ENCODE results near the gene DDN.
A peak's percentile ranks its signal among the peaks of the same experiment; 100 is the strongest.

DDN gene

GRCh38 chr12:48967991-48968390 is 31.2 kb downstream of the DDN start:
- Histone ChIP-seq H3K9ac (ENCODE audit: low read depth, low read length) (no peak overlapping the region), H3K27ac (ENCODE audit: low read length) (no peak overlapping the region)

GRCh38 chr12:48966177-48966895 is 32.8 kb downstream of the DDN start:
- Histone ChIP-seq H3K9ac (ENCODE audit: low read depth, low read length) (no peak overlapping the region), H3K4me1 (ENCODE audit: insufficient read depth, low read length) (peaks cover 43% of the 10 kb centered on the region), H3K27me3 (ENCODE audit: insufficient read depth, low read length) (peaks cover 58% of the 10 kb centered on the region), H3K9me3 (ENCODE audit: insufficient read depth, low read depth, low read length) (no peaks in the 10 kb centered on the region), H3K4me3 (ENCODE audit: low read length) (no peak overlapping the region), H3K36me3 (ENCODE audit: insufficient read depth, low read depth, low read length) (no peaks in the 10 kb centered on the region), H3K27ac (ENCODE audit: low read length) (no peak overlapping the region)

More at GRCh38 chr12:48967991-48968390, 31.2 kb downstream of the DDN start:
- Histone ChIP-seq H3K27me3 (ENCODE audit: insufficient read depth, low read length) (peaks cover 75% of the 10 kb centered on the region), H3K36me3 (ENCODE audit: insufficient read depth, low read depth, low read length) (no peaks in the 10 kb centered on the region), H3K4me1 (ENCODE audit: insufficient read depth, low read length) (peaks cover 43% of the 10 kb centered on the region), H3K9me3 (ENCODE audit: insufficient read depth, low read depth, low read length) (peaks cover 3% of the 10 kb centered on the region; the same call in 1 of the 2 replicates), H3K4me3 (ENCODE audit: low read length) (peak overlapping the region; percentile 65; the same call in 1 of the 2 replicates)

- H3K27me3 ChIP-seq (ENCODE audit: insufficient read depth, low read length): peaks cover 49% of the 10 kb centered on the region
- peak overlapping the region; percentile 23; the same call in 1 of the 2 replicates for H3K4me3 ChIP-seq (ENCODE audit: low read length)
- H3K9ac ChIP-seq (ENCODE audit: low read depth, low read length): peak overlapping the region; percentile 5; the same call in 1 of the 2 replicates
- H3K36me3 ChIP-seq (ENCODE audit: insufficient read depth, low read depth, low read length): no peaks in the 10 kb centered on the region
- peaks cover 37% of the 10 kb centered on the region for H3K4me1 ChIP-seq (ENCODE audit: insufficient read depth, low read length)
- no peaks in the 10 kb centered on the region for H3K9me3 ChIP-seq (ENCODE audit: insufficient read depth, low read depth, low read length)
- H3K27ac ChIP-seq (ENCODE audit: low read length): peak overlapping the region; percentile 3
Measured at GRCh38 chr12:48965298-48965838, 33.8 kb downstream of the DDN start.

DNA sequence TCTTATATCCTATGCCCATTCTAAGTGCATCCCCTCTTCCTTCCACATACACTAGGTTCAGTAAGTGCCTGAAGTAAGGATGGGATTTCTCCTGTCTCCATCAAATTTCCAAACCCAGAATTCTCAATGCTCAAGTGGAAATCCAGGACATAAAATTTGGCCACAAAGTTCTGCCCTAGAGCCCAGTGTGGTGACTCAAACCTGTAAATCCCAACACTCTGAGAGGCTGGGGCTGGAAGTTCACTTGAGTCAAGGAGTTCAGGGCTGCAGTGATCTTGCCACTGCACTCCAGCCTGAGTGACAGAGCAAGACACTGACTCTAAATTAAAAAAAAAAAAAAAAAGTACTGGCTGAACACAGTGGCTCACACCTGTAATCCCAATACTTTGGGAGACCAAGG is 37.4 kb downstream of the DDN start:
- H3K4me3 ChIP-seq (ENCODE audit: low read length): no peak overlapping the region
- no peaks in the 10 kb centered on the region for H3K36me3 ChIP-seq (ENCODE audit: insufficient read depth, low read depth, low read length)
- peaks cover 20% of the 10 kb centered on the region for H3K4me1 ChIP-seq (ENCODE audit: insufficient read depth, low read length)

DNA sequence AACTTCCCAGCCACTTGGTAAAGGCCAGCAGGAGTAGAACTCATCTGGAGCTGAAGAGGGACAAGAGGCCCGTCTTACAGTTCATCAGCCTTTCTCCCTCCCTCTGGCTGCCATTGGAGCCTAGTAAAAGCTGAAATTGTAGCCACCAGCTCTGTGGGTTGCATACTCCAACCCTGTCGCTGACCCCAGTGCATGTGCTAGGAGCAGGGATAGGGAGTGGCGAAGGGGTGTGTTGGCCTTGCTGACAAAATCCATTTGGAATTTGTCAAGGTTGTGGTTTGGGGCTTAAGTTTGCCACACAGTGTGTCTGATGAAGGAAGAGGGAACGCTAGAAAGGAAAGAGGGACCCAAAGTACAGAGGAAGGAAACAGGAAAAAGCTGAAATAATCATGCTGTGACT is 37.8 kb downstream of the DDN start:
- peaks cover 20% of the 10 kb centered on the region for H3K4me1 ChIP-seq (ENCODE audit: insufficient read depth, low read length)
- H3K27ac ChIP-seq (ENCODE audit: low read length): no peak overlapping the region
- H3K27me3 ChIP-seq (ENCODE audit: insufficient read depth, low read length): peaks cover 9% of the 10 kb centered on the region; the same call in 1 of the 2 replicates

More for the DNA sequence above, 37.4 kb downstream of the DDN start:
- Histone ChIP-seq H3K9me3 (ENCODE audit: insufficient read depth, low read depth, low read length) (no peaks in the 10 kb centered on the region), H3K9ac (ENCODE audit: low read depth, low read length) (no peak overlapping the region), H3K27me3 (ENCODE audit: insufficient read depth, low read length) (peaks cover 14% of the 10 kb centered on the region), H3K27ac (ENCODE audit: low read length) (no peak overlapping the region)

DNA sequence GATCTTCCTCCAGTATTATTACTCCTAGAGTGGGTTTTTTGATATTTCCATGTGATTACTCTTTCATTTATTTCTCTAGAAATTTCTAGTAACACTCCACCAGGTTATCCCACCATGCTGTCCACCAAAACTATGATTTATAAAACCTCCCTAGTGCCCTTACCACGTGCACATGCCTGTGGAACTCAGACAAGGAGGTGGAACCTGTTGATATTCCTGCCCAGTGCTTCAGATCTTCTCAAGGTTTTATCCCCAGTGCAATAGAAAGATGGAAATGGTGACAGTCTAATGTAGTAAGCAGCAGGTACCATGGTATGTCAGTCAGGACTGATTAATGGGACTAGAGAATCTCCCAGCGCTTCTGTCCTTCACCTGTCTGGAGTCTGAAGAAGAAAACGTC is 38.3 kb downstream of the DDN start:
- H3K27ac ChIP-seq (ENCODE audit: low read length): no peak overlapping the region
- H3K36me3 ChIP-seq (ENCODE audit: insufficient read depth, low read depth, low read length): peaks cover under 1% of the 10 kb centered on the region; the same call in 1 of the 2 replicates

More for the DNA sequence above, 37.8 kb downstream of the DDN start:
- H3K9me3 ChIP-seq (ENCODE audit: insufficient read depth, low read depth, low read length): no peaks in the 10 kb centered on the region
- no peaks in the 10 kb centered on the region for H3K36me3 ChIP-seq (ENCODE audit: insufficient read depth, low read depth, low read length)
- H3K9ac ChIP-seq (ENCODE audit: low read depth, low read length): no peak overlapping the region; the same call in 1 of the 2 replicates
- no peak overlapping the region for H3K4me3 ChIP-seq (ENCODE audit: low read length)

GRCh38 chr12:48958049-48958388 is 41.2 kb downstream of the DDN start:
- peaks cover 28% of the 10 kb centered on the region for H3K36me3 ChIP-seq (ENCODE audit: insufficient read depth, low read depth, low read length)
- H3K9ac ChIP-seq (ENCODE audit: low read depth, low read length): peak overlapping the region; percentile 94
- peak overlapping the region; percentile 66 for H3K27ac ChIP-seq (ENCODE audit: low read length)
- peak overlapping the region; percentile 83 for H3K4me3 ChIP-seq (ENCODE audit: low read length)
- no peaks in the 10 kb centered on the region for H3K9me3 ChIP-seq (ENCODE audit: insufficient read depth, low read depth, low read length)
- H3K27me3 ChIP-seq (ENCODE audit: insufficient read depth, low read length): no peaks in the 10 kb centered on the region
- peaks cover 14% of the 10 kb centered on the region; the same call in 1 of the 2 replicates for H3K4me1 ChIP-seq (ENCODE audit: insufficient read depth, low read length)

More for the DNA sequence above, 38.3 kb downstream of the DDN start:
- H3K4me3 ChIP-seq (ENCODE audit: low read length): no peak overlapping the region
- peaks cover 18% of the 10 kb centered on the region for H3K4me1 ChIP-seq (ENCODE audit: insufficient read depth, low read length)
- H3K9ac ChIP-seq (ENCODE audit: low read depth, low read length): no peak overlapping the region
- no peaks in the 10 kb centered on the region for H3K9me3 ChIP-seq (ENCODE audit: insufficient read depth, low read depth, low read length)
- peaks cover 4% of the 10 kb centered on the region; the same call in 1 of the 2 replicates for H3K27me3 ChIP-seq (ENCODE audit: insufficient read depth, low read length)

DNA sequence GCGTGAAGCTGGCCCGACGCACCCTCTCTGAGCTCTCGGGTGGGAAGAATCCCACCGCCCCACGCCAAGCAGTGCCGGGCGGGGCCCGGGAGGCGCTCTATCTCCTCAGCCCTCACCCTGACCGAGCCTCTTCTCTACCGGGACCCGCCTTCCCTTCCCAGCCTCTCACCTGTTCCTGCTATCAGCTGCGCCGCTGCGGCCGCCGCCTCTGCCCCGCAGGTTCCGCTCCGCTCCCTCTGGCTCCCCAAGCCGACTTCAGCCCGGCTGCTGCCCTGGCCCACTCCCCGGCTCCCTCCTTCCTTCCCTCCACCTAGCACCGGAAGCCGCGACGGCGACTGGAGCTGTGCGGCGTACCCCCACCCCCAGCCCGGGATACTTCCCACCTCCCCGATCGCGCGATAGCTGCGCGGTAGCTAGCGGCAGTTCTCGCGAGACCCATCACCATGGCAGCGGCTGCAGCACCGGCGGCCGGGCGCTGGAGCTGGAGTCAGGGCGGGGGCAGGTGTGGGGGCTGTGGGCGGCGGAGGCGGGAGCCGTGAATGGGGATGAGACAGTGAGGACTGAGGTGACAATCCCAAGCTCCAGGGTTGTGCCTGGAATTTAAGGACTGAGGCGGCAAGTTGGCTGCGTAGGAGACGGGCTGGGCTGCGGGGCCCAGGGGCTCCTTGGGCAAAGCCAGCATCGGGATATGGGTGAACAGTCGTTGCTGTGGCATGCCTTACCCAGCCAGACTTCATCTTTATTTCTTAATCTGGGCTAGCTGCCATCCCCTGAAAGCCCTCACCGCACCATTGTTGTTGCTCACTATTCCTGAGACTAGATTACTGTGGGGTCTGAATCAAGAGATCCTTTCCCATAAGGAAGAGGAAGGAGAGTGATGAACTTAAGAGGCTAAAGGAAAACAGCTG is 41.8 kb downstream of the DDN start, which contains the start of gene ARF3:
TSS of gene ARF3 (minus strand) at position 347 of the 908 bp plus-strand sequence. CDS start 16,392 bp downstream, outside the sequence.
- peaks cover 34% of the 10 kb centered on the region for H3K36me3 ChIP-seq (ENCODE audit: insufficient read depth, low read depth, low read length)
- H3K27me3 ChIP-seq (ENCODE audit: insufficient read depth, low read length): no peaks in the 10 kb centered on the region
- H3K4me3 ChIP-seq (ENCODE audit: low read length): peak within 1 kb of the TSS; percentile 83
- peak within 1 kb of the TSS; percentile 79 for H3K27ac ChIP-seq (ENCODE audit: low read length)
- H3K9ac ChIP-seq (ENCODE audit: low read depth, low read length): peak within 1 kb of the TSS; percentile 94
- H3K4me1 ChIP-seq (ENCODE audit: insufficient read depth, low read length): peaks cover 14% of the 10 kb centered on the region; the same call in 1 of the 2 replicates
- no peaks in the 10 kb centered on the region for H3K9me3 ChIP-seq (ENCODE audit: insufficient read depth, low read depth, low read length)

GRCh38 chr12:48956279-48957140 is 42.7 kb downstream of the DDN start:
- H3K4me1 ChIP-seq (ENCODE audit: insufficient read depth, low read length): peaks cover 14% of the 10 kb centered on the region; the same call in 1 of the 2 replicates
- peak overlapping the region; percentile 94 for H3K9ac ChIP-seq (ENCODE audit: low read depth, low read length)
- no peaks in the 10 kb centered on the region for H3K9me3 ChIP-seq (ENCODE audit: insufficient read depth, low read depth, low read length)
- no peaks in the 10 kb centered on the region for H3K27me3 ChIP-seq (ENCODE audit: insufficient read depth, low read length)
- peak overlapping the region; percentile 79 for H3K27ac ChIP-seq (ENCODE audit: low read length)
- H3K36me3 ChIP-seq (ENCODE audit: insufficient read depth, low read depth, low read length): peaks cover 40% of the 10 kb centered on the region
- H3K4me3 ChIP-seq (ENCODE audit: low read length): peak overlapping the region; percentile 83

GRCh38 chr12:48954841-48955501 is 44.2 kb downstream of the DDN start:
- Histone ChIP-seq H3K9me3 (ENCODE audit: insufficient read depth, low read depth, low read length) (no peaks in the 10 kb centered on the region), H3K4me3 (ENCODE audit: low read length) (peak overlapping the region; percentile 83; the same call in 1 of the 2 replicates), H3K27me3 (ENCODE audit: insufficient read depth, low read length) (no peaks in the 10 kb centered on the region), H3K9ac (ENCODE audit: low read depth, low read length) (no peak overlapping the region), H3K27ac (ENCODE audit: low read length) (no peak overlapping the region), H3K4me1 (ENCODE audit: insufficient read depth, low read length) (peaks cover 14% of the 10 kb centered on the region; the same call in 1 of the 2 replicates), H3K36me3 (ENCODE audit: insufficient read depth, low read depth, low read length) (peaks cover 46% of the 10 kb centered on the region)

Data from iPS-20b (cell line).